NCI-H1417 (cell line): ENCODE data around the gene CAPN13.

ENCODE experiments used
- DNase-seq, 3 experiments: peaks; one replicate each; lab custom pipeline; 2025; lab: John Stamatoyannopoulos, UW

CAPN13 gene

GRCh38 chr2:30684026-30684425 is 123.2 kb downstream of the CAPN13 start:
- no peak for DNase-seq

GRCh38 chr2:30683236-30683956 is 123.8 kb downstream of the CAPN13 start:
- DNase-seq = no peak

GRCh38 chr2:30681022-30681421 is 126.2 kb downstream of the CAPN13 start:
- DNase-seq = no peak

GRCh38 chr2:30680121-30680520 is 127.1 kb downstream of the CAPN13 start:
- DNase-seq = no peak

GRCh38 chr2:30679426-30680088 is 127.7 kb downstream of the CAPN13 start:
- peak in 2 of 3 experiments; percentile 33 to 79 for DNase-seq

GRCh38 chr2:30678410-30679137 is 128.7 kb downstream of the CAPN13 start:
- DNase-seq = no peak

- DNase-seq = no peak
These were observed 129.3 kb downstream of the CAPN13 start for GRCh38 chr2:30677861-30678385.

GRCh38 chr2:30677231-30677630 is 130.0 kb downstream of the CAPN13 start:
- no peak for DNase-seq

- DNase-seq = no peak
These were observed 131.5 kb downstream of the CAPN13 start for GRCh38 chr2:30675758-30676157.

GRCh38 chr2:30673127-30673526 is 134.1 kb downstream of the CAPN13 start:
- no peak for DNase-seq
